ENCODE data around the gene NCAPD2. TPM values are rescaled to one million over a fixed set of nuclear protein-coding genes. Genes with fewer than 3 reads are reported as not detected.

NCAPD2 gene
- total and polyA plus RNA-seq, 2 donors (not counting 1 experiment from before 2014, with no cell fraction given): 19.9 to 42.1 TPM

GRCh38 chr12:6559500-6559899 lies 65.6 kb downstream of the NCAPD2 start:
- intact Hi-C loops (cut with micrococcal nuclease): loop anchor here (5.0 to 10.0 kb wide), 2 partner anchors 293 to 575 kb away; partner anchors contain the start of genes CDCA3 and USP5
- Histone ChIP-seq H3K9ac (ENCODE audit: low read length) (no peak overlapping the region), H4K20me1 (ENCODE audit: control insufficient read depth, insufficient read depth, low read length, poor library complexity, severe bottlenecking) (peaks cover 23% of the 10 kb centered on the region), H2AFZ (ENCODE audit: insufficient read depth, low read depth, low read length, poor library complexity, severe bottlenecking) (no peak overlapping the region), H3K4me3 (ENCODE audit: control extremely low read depth in 1 of 5, extremely low read depth in 1 of 5, insufficient read depth in 1 of 5, low read depth in 2 of 5, low read length in 4 of 5) (no peak overlapping the region), H3K4me1 (ENCODE audit: control insufficient read depth in 2 of 2, insufficient read depth in 2 of 2, low read length in 2 of 2) (peaks cover 7 to 23% of the 10 kb centered on the region in 2 donors), H3K79me2 (ENCODE audit: control insufficient read depth, insufficient read depth, low read length) (peaks cover 43% of the 10 kb centered on the region), H3K36me3 (replicated peaks in 1 of 2; ENCODE audit: control extremely low read depth in 1 of 2, control insufficient read depth in 1 of 2, extremely low read depth in 1 of 2, insufficient read depth in 2 of 2, low read length in 1 of 2) (peaks cover 2 to 48% of the 10 kb centered on the region in 2 experiments), H3K9me3 (ENCODE audit: control extremely low read depth in 1 of 3, control insufficient read depth in 2 of 3, insufficient read depth in 1 of 3, low read length in 2 of 3) (no peaks in the 10 kb centered on the region), H3K4me2 (replicated peaks; ENCODE audit: low read depth, low read length, poor library complexity, severe bottlenecking) (no peak overlapping the region), H3K27me3 (replicated peaks in 1 of 4; ENCODE audit: control extremely low read depth in 1 of 4, control insufficient read depth in 3 of 4, insufficient read depth in 4 of 4, low read length in 3 of 4) (no peaks in the 10 kb centered on the region), H3K27ac (ENCODE audit: low read length in 2 of 2) (no peak overlapping the region)
- ATAC-seq (ENCODE audit: low read depth): no peak
- no peak for TF ChIP-seq EZH2 (IDR thresholded peaks at IDR 0.05; ENCODE audit: borderline replicate concordance, insufficient read depth, low read depth, low read length, poor library complexity, severe bottlenecking)
- TF ChIP-seq, protein P1, sequence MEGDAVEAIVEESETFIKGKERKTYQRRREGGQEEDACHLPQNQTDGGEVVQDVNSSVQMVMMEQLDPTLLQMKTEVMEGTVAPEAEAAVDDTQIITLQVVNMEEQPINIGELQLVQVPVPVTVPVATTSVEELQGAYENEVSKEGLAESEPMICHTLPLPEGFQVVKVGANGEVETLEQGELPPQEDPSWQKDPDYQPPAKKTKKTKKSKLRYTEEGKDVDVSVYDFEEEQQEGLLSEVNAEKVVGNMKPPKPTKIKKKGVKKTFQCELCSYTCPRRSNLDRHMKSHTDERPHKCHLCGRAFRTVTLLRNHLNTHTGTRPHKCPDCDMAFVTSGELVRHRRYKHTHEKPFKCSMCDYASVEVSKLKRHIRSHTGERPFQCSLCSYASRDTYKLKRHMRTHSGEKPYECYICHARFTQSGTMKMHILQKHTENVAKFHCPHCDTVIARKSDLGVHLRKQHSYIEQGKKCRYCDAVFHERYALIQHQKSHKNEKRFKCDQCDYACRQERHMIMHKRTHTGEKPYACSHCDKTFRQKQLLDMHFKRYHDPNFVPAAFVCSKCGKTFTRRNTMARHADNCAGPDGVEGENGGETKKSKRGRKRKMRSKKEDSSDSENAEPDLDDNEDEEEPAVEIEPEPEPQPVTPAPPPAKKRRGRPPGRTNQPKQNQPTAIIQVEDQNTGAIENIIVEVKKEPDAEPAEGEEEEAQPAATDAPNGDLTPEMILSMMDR (IDR thresholded peaks at IDR 0.05): no peak
- H3K27ac Mint-ChIP-seq: no peak overlapping the region
- H3K4me3 Mint-ChIP-seq: no peak overlapping the region
- ChIA-PET POLR2A (no interaction called here), CTCF (interaction anchor here (0.6 to 3.0 kb wide), 6 partner anchors 9 to 194 kb away, joined by 3 to 7 read pairs (median 4); partner anchors contain the start of gene MLF2)
- no peak for DNase-seq
- H3K4me1 Mint-ChIP-seq: peaks cover 24% of the 10 kb centered on the region
- WGBS (ENCODE audit: insufficient coverage): 100% methylated on average over 1 of the region's 1 CpG
- no peaks in the 10 kb centered on the region for H3K9me3 Mint-ChIP-seq (ENCODE audit: insufficient read depth)
- no peaks in the 10 kb centered on the region for H3K27me3 Mint-ChIP-seq

- no peaks in the 10 kb centered on the region for H3K27me3 ChIP-seq (replicated peaks in 1 of 4; ENCODE audit: control extremely low read depth in 1 of 4, control insufficient read depth in 3 of 4, insufficient read depth in 4 of 4, low read length in 3 of 4)
- intact Hi-C loops (cut with micrococcal nuclease): no loop called here
- no peak overlapping the region for H3K9ac ChIP-seq (ENCODE audit: low read length)
- H3K36me3 ChIP-seq (replicated peaks in 1 of 2; ENCODE audit: control extremely low read depth in 1 of 2, control insufficient read depth in 1 of 2, extremely low read depth in 1 of 2, insufficient read depth in 2 of 2, low read length in 1 of 2): peaks cover 2 to 51% of the 10 kb centered on the region in 2 experiments
- H3K4me3 ChIP-seq (ENCODE audit: control extremely low read depth in 1 of 5, extremely low read depth in 1 of 5, insufficient read depth in 1 of 5, low read depth in 2 of 5, low read length in 4 of 5): no peak overlapping the region
- ATAC-seq (ENCODE audit: low read depth): no peak
- no peak overlapping the region for H3K4me3 Mint-ChIP-seq
- WGBS (ENCODE audit: insufficient coverage): 97% methylated on average over 12 of the region's 13 CpGs
- H3K4me2 ChIP-seq (replicated peaks; ENCODE audit: low read depth, low read length, poor library complexity, severe bottlenecking): no peak overlapping the region
- H3K27me3 Mint-ChIP-seq: no peaks in the 10 kb centered on the region
- ChIA-PET CTCF (interaction anchor here (0.8 to 3.0 kb wide), 4 partner anchors 124 to 307 kb away, joined by 3 to 7 read pairs (median 3); partner anchors contain the start of genes MLF2 and TPI1), POLR2A (no interaction called here)
- no peaks in the 10 kb centered on the region for H3K9me3 ChIP-seq (ENCODE audit: control extremely low read depth in 1 of 3, control insufficient read depth in 2 of 3, insufficient read depth in 1 of 3, low read length in 2 of 3)
- peaks cover 41% of the 10 kb centered on the region for H3K79me2 ChIP-seq (ENCODE audit: control insufficient read depth, insufficient read depth, low read length)
- DNase-seq: no peak
- H3K27ac Mint-ChIP-seq: no peak overlapping the region
- H3K9me3 Mint-ChIP-seq (ENCODE audit: insufficient read depth): no peaks in the 10 kb centered on the region
- H3K27ac ChIP-seq (ENCODE audit: low read length in 2 of 2): no peak overlapping the region
- peaks cover 15% of the 10 kb centered on the region for H4K20me1 ChIP-seq (ENCODE audit: control insufficient read depth, insufficient read depth, low read length, poor library complexity, severe bottlenecking)
- H3K4me1 ChIP-seq (ENCODE audit: control insufficient read depth in 2 of 2, insufficient read depth in 2 of 2, low read length in 2 of 2): peaks cover 0 to 15% of the 10 kb centered on the region in 2 donors
- no peak overlapping the region for H2AFZ ChIP-seq (ENCODE audit: insufficient read depth, low read depth, low read length, poor library complexity, severe bottlenecking)
- H3K4me1 Mint-ChIP-seq: peaks cover 18% of the 10 kb centered on the region
- no peak for TF ChIP-seq EZH2 (IDR thresholded peaks at IDR 0.05; ENCODE audit: borderline replicate concordance, insufficient read depth, low read depth, low read length, poor library complexity, severe bottlenecking)
- TF ChIP-seq, protein P1 (IDR thresholded peaks at IDR 0.05): no peak
Observed at GRCh38 chr12:6560501-6561205, 66.8 kb downstream of the NCAPD2 start.

Measured in B cell (primary cell).